ENCODE data around the gene TNFAIP8L3. TPM values are rescaled to one million over a fixed set of nuclear protein-coding genes. Genes with fewer than 3 reads are reported as not detected.

Gene TNFAIP8L3
- total RNA-seq, 1 donor from 2014 or later, result 4.6 TPM

- no peak overlapping the region for H3K27ac Mint-ChIP-seq (ENCODE audit: unreplicated experiment)
- H3K36me3 Mint-ChIP-seq (ENCODE audit: low read depth), result no peaks in the 10 kb centered on the region
- no peak overlapping the region for H3K4me3 Mint-ChIP-seq (ENCODE audit: unreplicated experiment)
- H3K9me3 Mint-ChIP-seq (ENCODE audit: low read depth), result no peaks in the 10 kb centered on the region
- DNase-seq (ENCODE audit: low spot score), result no peak
- no peaks in the 10 kb centered on the region for H3K27me3 Mint-ChIP-seq (ENCODE audit: low read depth)
- peaks cover 42% of the 10 kb centered on the region for H3K4me1 Mint-ChIP-seq (ENCODE audit: low read depth)
- no peak for TF ChIP-seq CTCF (IDR thresholded peaks at IDR 0.05)
These were observed 17.4 kb upstream of the TNFAIP8L3 start for GRCh38 chr15:51112078-51112477.

DNA sequence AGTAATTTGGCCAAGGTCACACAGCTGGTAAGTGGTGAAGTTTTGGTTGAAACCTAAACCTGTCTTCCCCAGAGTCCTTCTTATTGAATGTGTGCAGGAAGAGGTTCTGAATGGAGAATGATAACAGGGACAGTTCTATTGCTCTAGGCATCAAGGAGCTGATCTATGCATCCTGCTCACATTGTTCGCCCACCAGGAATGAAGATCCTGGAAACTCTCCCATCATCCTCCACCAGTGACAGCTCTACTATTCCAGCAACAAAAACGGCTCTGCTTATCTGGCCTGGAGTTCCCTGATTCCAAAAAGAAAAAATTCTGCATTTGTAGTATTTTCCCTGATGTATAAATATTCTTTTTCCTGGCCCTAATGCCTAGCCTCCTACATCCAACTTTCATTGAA, 16.4 kb upstream of the TNFAIP8L3 start:
- no peaks in the 10 kb centered on the region for H3K36me3 Mint-ChIP-seq (ENCODE audit: low read depth)
- no peak overlapping the region for H3K4me3 Mint-ChIP-seq (ENCODE audit: unreplicated experiment)
- no peak for TF ChIP-seq CTCF (IDR thresholded peaks at IDR 0.05)
- no peaks in the 10 kb centered on the region for H3K9me3 Mint-ChIP-seq (ENCODE audit: low read depth)
- no peak for DNase-seq (ENCODE audit: low spot score)
- H3K4me1 Mint-ChIP-seq (ENCODE audit: low read depth), result peaks cover 39% of the 10 kb centered on the region
- no peak overlapping the region for H3K27ac Mint-ChIP-seq (ENCODE audit: unreplicated experiment)
- no peaks in the 10 kb centered on the region for H3K27me3 Mint-ChIP-seq (ENCODE audit: low read depth)

GRCh38 chr15:51110171-51110570, 15.5 kb upstream of the TNFAIP8L3 start:
- Mint-ChIP-seq H3K4me3 (ENCODE audit: unreplicated experiment) (no peak overlapping the region), H3K9me3 (ENCODE audit: low read depth) (no peaks in the 10 kb centered on the region), H3K4me1 (ENCODE audit: low read depth) (peaks cover 37% of the 10 kb centered on the region), H3K36me3 (ENCODE audit: low read depth) (no peaks in the 10 kb centered on the region), H3K27me3 (ENCODE audit: low read depth) (no peaks in the 10 kb centered on the region), H3K27ac (ENCODE audit: unreplicated experiment) (no peak overlapping the region)
- no peak for DNase-seq (ENCODE audit: low spot score)
- TF ChIP-seq CTCF (IDR thresholded peaks at IDR 0.05), result no peak

GRCh38 chr15:51108933-51109550, 14.3 kb upstream of the TNFAIP8L3 start:
- Mint-ChIP-seq H3K36me3 (ENCODE audit: low read depth) (no peaks in the 10 kb centered on the region), H3K4me3 (ENCODE audit: unreplicated experiment) (peak overlapping the region; percentile 26), H3K27me3 (ENCODE audit: low read depth) (peaks cover 5% of the 10 kb centered on the region), H3K27ac (ENCODE audit: unreplicated experiment) (peak overlapping the region; percentile 90), H3K4me1 (ENCODE audit: low read depth) (peaks cover 34% of the 10 kb centered on the region), H3K9me3 (ENCODE audit: low read depth) (no peaks in the 10 kb centered on the region)
- no peak for DNase-seq (ENCODE audit: low spot score)
- no peak for TF ChIP-seq CTCF (IDR thresholded peaks at IDR 0.05)

DNA sequence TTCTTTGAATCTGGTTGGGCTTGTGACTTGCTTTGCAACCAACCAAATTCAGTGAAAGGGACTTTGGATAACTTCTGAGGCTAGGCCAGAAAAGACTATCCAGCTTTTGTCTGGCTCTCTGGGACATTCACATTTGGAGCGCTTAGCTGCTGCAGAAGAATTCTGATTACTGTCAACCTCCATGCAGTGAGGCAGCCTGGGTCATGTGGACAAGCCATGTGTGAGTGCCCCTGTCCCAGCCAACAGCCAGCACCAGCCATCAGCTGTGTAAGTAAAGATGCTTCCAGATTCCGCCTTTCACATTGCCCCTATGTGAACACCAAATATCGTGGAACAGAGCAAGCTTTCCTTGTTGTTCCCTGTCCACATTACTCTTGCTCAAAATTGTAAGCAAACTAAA, 12.9 kb upstream of the TNFAIP8L3 start:
- no peak for DNase-seq (ENCODE audit: low spot score)
- Mint-ChIP-seq H3K36me3 (ENCODE audit: low read depth) (peaks cover 1% of the 10 kb centered on the region), H3K27me3 (ENCODE audit: low read depth) (peaks cover 8% of the 10 kb centered on the region), H3K4me1 (ENCODE audit: low read depth) (peaks cover 34% of the 10 kb centered on the region), H3K9me3 (ENCODE audit: low read depth) (no peaks in the 10 kb centered on the region), H3K27ac (ENCODE audit: unreplicated experiment) (no peak overlapping the region), H3K4me3 (ENCODE audit: unreplicated experiment) (no peak overlapping the region)
- TF ChIP-seq CTCF (IDR thresholded peaks at IDR 0.05), result no peak
